Sigmoid colon (tissue), 4 donors: ENCODE measurements around the gene GLTP.

Experiments
- CTCF ChIP-seq, 4 experiments: fragments of 450-650 bp in 3 of 4; fragments of 200-600 bp in 1 of 4; IDR thresholded peaks; one replicate each; pipeline ENCODE4 v1.5.1; 2016 to 2019; ENCODE audit warnings: antibody characterized with exemption in 4 of 4, mild to moderate bottlenecking in 3 of 4, moderate library complexity in 2 of 4
- EP300 ChIP-seq, 4 donors: sonication (generic); formaldehyde crosslinking; IDR thresholded peaks; one replicate each; pipeline ENCODE4 v1.6.1; 2017; ENCODE audit warnings: antibody characterized with exemption in 4 of 4
- POLR2A ChIP-seq, 2 donors: fragments of 450-650 bp; IDR thresholded peaks; one replicate each; pipeline ENCODE4 v1.6.1; 2016; ENCODE audit warnings: antibody characterized with exemption in 2 of 2, mild to moderate bottlenecking in 2 of 2, moderate library complexity in 2 of 2

DNA sequence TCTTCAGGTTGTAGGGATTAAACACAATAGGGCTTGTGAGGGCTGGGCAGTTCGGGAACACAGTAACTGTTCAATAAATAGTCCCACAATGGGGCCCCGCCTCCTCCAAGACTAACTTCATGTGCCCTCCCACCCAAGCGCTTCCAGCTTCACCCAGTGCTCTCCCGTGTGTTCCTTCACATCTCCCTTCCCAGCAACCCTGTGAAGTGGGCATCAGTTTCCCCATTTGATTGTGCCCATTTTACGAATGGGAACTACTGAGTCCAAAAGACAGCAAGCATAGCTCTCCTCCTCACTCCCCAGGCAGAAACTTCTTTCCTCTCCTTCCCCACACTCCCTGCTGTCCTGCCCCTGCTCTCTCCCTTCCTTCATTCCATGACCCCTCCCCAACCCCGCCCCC lies 40.9 kb downstream of the GLTP start:
- TF ChIP-seq POLR2A (IDR thresholded peaks at IDR 0.05) (no peak), CTCF (IDR thresholded peaks at IDR 0.05) (no peak), EP300 (IDR thresholded peaks at IDR 0.05) (no peak)
